DMS153 treated with DMSO at 0.1 percent for 48 hours (cell line): ENCODE results near the gene CENPV.
"Not testable (repeated sequence)": the region's sequence is repeated elsewhere in the genome, so short reads cannot be mapped to it uniquely, and the experiment has no call there.

Source experiments
- DNase-seq: peaks from one replicate; lab custom pipeline; 2025; ENCODE audit not compliant: unreplicated experiment; lab: John Stamatoyannopoulos, UW

CENPV gene

DNA sequence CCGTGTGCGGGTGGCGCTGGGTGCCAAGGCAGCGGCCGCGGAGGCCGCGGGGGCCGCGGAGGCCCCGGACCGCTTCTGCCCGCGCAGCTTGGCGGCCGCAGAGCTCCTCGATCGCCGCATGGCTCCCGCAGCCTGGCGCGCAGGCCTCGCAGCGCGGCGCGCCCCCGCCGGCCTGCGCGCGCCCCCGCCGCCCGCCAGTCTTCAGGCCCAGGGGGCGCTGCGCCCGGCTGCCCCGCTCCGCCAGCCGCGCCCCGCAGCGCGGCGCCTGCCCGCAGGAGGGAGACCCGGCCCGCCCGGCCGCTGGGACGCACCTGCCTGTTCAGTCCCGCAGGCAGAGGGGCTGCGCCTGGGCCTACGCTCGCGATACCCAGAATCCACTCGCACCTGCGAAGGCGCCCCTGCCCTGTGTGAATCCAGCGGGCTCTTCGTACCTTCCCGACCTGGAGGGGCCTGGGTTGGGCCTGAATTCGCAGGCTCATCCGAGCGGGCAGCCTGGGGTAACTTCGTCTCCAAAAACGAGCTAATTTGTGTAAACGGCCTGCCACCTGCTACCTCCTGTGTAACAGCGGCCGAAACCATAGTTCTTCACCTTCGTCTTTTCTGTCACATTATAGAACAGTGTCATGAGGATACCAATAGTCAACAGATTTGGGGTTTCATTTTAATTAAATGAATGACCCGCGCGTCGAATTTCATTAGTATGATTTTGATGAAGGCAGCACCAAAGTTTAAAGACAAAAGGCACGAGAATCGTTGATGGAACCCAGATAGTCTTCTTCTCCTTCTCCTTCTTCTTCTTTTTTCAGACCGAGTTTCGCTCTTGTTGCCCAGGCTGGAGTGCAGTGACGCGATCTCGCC is at the start of gene CENPV:
TSS of gene CENPV (minus strand) at position 153 of the 858 bp plus-strand sequence. CDS start at position 120, 33 bp downstream.
- peak; percentile 1 for DNase-seq

- DNase-seq: no peak
These were observed 45.3 kb upstream of the CENPV start for GRCh38 chr17:16398270-16399267.

- not testable (repeated sequence) for DNase-seq
These were observed 43.4 kb upstream of the CENPV start for GRCh38 chr17:16396693-16397092.

DNA sequence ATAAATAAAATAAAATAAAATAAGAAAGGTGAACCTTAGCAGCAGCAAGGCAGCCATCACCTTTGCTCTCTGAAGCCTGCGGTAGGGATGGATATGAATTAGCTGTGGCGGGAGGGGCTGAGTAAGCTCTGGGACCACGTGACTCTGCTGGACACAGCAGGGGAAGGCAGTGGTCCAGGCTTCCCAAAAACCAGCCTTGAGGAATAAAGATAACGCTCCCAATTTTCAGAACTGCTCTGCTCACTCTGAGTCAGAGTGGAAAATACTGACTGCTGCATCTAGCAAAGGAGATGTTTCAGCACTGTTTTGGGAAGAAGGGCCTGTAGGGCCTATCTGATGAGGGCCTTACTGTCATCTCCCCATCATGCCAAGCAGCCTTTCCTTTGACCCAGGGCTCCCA is 42.6 kb upstream of the CENPV start:
- DNase-seq: not testable (repeated sequence)

DNA sequence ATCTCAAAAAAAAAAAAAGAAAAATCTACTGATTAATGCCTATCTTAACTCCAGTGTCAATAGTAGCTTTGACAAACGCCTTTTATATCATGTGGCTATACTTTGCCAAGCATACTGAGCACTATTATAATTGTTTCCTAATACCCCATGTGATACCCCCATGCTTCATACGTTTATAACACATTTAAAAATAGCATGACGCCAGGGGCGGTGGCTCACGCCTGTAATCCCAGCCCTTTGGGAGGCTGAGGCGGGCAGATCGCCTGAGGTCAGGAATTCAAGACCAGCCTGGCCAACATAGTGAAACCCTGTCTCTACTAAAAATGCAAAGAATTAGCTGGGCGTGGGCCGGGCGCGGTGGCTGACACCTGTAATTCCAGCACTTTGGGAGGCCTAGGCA is 39.2 kb upstream of the CENPV start:
- DNase-seq: not testable (repeated sequence)

DNA sequence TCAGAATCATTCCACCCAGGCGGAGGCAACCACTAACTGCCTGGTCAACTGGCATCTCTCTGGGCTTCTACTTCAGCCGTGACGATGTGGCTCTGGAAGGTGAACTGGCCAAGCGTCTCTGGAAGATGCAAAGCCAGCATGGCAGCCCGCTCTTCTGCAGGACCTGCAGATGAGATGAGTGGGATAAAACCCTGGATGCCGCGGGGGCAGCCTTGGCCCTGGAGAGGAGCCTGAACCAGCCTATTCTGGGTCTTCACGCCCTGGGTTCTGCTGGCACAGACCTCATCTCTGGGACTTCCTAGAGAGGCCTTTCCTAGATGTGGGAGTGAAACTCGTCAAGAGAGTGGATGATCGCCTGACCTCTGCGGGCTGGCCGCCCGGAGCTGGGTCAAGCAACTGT is 38.2 kb upstream of the CENPV start:
- no peak for DNase-seq

DNA sequence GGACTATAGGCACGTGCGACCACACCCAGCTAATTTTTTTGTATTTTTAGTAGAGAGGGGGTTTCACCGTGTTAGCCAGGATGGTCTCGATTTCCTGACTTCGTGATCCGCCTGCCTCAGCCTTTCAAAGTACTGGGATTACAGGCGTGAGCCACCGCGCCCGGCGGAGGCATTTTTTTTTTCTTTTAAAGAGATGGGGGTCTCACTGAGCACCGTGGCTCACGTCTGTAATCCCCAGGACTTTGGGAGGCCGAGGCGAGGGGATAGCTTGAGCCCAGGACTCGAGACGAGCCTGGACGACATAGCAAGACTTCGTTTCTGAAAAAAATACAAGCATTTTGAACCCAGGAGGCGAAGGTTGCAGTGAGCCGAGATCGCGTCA is 32.8 kb upstream of the CENPV start:
- not testable (repeated sequence) for DNase-seq

- DNase-seq: no peak
These were observed 31.3 kb upstream of the CENPV start for GRCh38 chr17:16384557-16384956.

DNA sequence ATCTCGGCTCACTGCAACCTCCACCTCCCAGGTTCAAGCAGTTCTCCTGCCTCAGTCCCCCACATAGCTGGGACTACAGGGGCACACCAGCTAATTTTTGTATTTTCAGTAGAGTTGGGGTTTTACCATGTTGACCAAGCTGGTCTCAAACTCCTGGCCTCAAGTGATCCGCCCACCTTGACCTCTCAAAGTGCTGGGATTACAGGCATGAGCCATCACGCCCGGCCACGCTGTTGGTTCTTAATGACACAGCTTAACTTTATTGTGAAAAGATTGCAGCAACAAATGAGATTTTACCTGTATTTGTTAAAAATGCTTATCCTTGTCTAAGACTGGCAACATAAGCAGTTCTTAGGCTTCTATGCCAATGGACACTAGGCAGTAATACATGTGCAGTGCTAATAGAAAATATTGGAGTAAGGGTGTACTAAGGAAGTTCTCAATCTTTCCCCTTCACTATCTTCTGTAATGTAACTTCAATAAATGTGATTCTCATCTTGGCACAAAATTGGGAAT is 30.6 kb upstream of the CENPV start:
- no peak for DNase-seq

DNA sequence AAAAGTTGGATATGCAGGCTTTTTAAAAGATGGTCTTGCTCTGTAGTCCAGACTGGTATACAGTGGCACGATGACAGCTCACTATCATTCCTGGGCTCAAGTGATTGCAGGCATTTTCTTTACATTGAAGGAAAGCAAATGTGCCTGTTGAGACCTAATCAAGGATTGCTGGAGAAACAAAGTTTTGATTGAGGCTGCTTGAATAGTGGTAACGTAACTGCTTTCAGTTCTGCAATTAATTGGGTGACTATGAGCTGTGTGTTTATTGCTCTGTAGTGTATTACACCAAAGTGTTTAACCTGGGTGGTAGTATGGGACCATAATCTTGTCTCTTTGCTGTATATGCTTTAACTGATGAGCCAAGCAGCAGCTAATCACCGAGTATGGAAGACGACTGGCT is 29.9 kb upstream of the CENPV start:
- no peak for DNase-seq

DNA sequence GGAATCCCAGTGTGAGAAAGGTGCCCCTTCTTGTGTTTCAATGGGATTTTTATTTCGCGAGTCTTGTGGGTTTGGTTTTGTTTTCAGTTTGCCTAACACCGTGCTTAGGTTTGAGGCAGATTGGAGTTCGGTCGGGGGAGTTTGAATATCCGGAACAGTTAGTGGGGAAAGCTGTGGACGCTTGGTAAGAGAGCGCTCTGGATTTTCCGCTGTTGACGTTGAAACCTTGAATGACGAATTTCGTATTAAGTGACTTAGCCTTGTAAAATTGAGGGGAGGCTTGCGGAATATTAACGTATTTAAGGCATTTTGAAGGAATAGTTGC is 28.2 kb upstream of the CENPV start:
- DNase-seq: no peak

DNA sequence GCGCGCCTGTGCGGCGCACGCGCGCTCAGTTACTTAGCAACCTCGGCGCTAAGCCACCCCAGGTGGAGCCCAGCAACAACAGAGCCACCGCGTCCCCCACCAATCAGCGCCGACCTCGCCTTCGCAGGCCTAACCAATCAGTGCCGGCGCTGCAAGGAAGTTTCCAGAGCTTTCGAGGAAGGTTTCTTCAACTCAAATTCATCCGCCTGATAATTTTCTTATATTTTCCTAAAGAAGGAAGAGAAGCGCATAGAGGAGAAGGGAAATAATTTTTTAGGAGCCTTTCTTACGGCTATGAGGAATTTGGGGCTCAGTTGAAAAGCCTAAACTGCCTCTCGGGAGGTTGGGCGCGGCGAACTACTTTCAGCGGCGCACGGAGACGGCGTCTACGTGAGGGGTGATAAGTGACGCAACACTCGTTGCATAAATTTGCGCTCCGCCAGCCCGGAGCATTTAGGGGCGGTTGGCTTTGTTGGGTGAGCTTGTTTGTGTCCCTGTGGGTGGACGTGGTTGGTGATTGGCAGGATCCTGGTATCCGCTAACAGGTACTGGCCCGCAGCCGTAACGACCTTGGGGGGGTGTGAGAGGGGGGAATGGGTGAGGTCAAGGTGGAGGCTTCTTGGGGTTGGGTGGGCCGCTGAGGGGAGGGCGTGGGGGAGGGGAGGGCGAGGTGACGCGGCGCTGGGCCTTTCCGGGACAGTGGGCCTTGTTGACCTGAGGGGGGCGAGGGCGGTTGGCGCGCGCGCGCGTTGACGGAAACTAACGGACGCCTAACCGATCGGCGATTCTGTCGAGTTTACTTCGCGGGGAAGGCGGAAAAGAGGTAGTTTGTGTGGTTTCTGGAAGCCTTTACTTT is 27.6 kb upstream of the CENPV start, which contains the start of gene UBB:
TSS of gene UBB (plus strand) at position 452 of the 856 bp plus-strand sequence. CDS start 817 bp downstream, outside the sequence.
- DNase-seq: peak; percentile 52

DNA sequence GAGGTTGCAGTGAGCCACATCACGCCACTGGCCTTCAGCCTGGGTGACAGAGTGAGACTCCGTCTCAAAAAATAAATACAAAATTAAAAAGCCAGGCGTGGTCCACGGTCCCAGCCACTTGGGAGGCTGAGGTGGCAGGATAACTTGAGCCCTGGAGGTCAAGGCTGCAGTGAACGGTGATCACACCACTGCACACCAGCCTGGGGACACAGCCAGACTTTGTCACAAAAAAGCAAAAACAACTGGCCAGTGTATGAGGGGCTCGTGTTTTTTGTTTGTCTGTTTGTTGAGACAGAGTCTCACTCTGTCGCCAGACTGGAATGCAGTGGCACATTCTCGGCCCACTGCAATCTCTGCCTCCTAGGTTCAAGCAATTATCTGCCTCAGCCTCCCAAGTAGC is 26.4 kb upstream of the CENPV start:
- DNase-seq: no peak

DNA sequence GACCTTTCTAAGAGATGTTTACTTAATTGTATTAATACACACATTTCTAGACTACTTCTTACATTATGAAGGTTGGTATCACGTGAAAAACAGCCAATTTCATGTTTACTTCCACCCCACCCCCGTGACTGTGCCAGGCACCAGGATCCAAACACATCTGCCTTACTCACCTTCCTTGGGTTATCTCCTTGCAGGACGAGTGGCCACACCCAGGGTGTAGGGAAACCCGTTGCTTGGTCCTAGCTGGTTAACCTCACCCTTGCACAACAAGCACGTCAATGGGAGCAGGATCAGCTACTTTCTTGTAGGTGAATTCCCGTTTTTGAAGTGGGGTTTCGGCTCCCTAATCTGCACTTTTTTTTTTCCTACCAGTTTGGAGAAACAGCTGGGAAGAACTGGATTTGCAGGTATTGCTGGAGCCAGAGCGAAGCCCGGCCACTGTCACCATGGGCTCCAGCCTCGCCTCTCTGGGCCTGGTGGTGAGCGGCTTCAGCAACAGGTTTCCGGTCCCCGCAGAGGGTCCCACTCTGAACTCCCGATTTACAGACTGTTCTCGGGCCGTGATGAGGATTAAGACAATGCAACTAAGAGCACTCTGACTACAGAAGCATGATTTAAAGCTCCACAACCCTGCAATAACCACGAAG is 25.5 kb upstream of the CENPV start:
- DNase-seq: no peak

DNA sequence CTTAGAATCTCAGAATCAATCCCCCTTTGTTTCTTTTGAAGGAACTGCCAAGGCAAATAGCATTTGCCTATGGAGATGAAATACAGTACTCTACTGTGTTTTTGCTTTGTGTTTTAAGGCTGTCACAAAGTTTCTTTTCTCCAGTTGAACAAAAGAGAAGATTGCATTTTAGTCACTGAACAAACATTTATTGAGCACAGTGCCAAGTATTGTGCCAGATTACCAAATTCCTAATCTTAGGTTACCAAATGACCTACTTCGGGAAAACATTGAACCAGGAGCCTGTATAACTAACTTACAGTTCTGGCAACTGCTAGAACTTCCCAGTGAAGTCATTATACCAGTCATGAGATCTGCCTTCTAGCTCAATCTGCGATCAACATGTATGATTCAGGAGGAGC is 24.7 kb upstream of the CENPV start:
- no peak for DNase-seq

DNA sequence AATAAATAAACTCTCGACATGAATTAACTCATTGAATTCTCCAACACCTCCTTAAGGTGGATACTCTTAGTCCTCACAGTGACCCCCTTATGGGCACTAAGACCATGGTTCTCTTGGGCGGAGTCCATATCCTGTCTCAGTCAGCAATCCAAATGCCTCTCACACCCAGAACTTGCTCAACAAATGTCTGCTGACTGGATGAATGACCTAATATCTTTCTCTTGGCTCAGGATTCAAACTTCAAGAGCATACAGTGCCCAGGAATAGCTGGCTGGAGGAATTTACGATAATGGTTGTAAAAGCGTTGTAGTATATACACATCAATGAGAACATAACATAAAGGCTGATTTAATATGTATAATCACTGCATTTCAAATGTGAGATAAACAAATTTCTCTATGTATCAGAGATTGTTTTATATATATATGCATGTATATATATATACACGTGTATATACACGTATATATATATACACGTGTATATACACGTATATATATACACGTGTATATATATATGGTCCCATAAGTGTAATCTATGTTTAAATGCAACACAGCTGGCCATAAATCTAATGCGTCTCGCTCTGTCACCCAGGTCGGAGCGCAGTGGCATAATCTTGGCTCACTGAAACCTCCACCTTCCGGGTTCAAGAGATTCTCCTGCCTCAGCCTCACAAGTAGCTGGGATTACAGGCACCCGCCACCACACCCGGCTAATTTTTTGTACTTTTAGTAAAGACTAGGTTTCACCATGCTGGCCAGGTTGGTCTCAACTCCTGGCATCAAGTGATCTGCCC is 21.1 kb upstream of the CENPV start:
- DNase-seq: no peak

DNA sequence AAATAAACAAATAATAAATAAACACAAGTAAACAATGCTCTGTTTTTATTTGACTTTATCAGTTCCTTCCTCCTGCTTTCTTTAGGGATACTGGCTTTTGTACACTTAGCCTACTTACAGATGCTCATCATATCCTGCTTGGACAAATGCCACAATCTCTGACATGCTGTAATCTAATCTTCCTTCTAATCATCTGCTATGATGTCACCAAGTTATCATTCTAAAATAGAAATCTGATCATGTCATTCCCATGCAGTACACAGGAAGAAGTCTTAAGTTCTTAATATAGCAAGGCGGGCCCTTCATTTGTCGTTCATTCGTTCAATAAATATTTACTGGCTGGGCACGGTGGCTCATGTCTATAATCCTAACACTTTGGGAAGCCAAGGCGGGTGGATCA is 18.5 kb upstream of the CENPV start:
- no peak for DNase-seq

- no peak for DNase-seq
These were observed 11.4 kb upstream of the CENPV start for GRCh38 chr17:16364625-16365024.
